NCI-H345 (cell line): Measurements from ENCODE around the gene ZNF639.
A peak's percentile ranks its signal among the peaks of the same experiment; 100 is the strongest.
"Not testable (repeated sequence)": the region's sequence is repeated elsewhere in the genome, so short reads cannot be mapped to it uniquely, and the experiment has no call there.

Experiments
- DNase-seq: peaks from one replicate; lab custom pipeline; 2025; lab: John Stamatoyannopoulos, UW

ZNF639 gene

GRCh38 chr3:179322286-179323196, at the start of gene ZNF639:
Gene ZNF639, plus strand, starts transcription at chr3:179323031. Its CDS starts 5,263 bp downstream, at chr3:179328294.
- DNase-seq = peak; percentile 94

- not testable (repeated sequence) for DNase-seq
Observed at GRCh38 chr3:179274434-179274833, 48.4 kb upstream of the ZNF639 start.

- no peak for DNase-seq
Observed at GRCh38 chr3:179276001-179276400, 46.8 kb upstream of the ZNF639 start.

- no peak for DNase-seq
Observed at GRCh38 chr3:179276743-179277142, 46.1 kb upstream of the ZNF639 start.

GRCh38 chr3:179278151-179278550, 44.7 kb upstream of the ZNF639 start:
- no peak for DNase-seq

- DNase-seq = no peak
Observed at GRCh38 chr3:179278932-179279693, 43.7 kb upstream of the ZNF639 start.

GRCh38 chr3:179279837-179280236, 43.0 kb upstream of the ZNF639 start:
- no peak for DNase-seq

- no peak for DNase-seq
Observed at GRCh38 chr3:179281825-179282224, 41.0 kb upstream of the ZNF639 start.

GRCh38 chr3:179286331-179286730, 36.5 kb upstream of the ZNF639 start:
- no peak for DNase-seq

GRCh38 chr3:179288845-179289244, 34.0 kb upstream of the ZNF639 start:
- no peak for DNase-seq

- DNase-seq = no peak
Observed at GRCh38 chr3:179289295-179289694, 33.5 kb upstream of the ZNF639 start.

- DNase-seq = no peak
Observed at GRCh38 chr3:179292450-179292849, 30.4 kb upstream of the ZNF639 start.

- DNase-seq = no peak
Observed at GRCh38 chr3:179297971-179298725, 24.7 kb upstream of the ZNF639 start.

GRCh38 chr3:179299316-179299715, 23.5 kb upstream of the ZNF639 start:
- DNase-seq = no peak

- DNase-seq = no peak
Observed at GRCh38 chr3:179299999-179300613, 22.7 kb upstream of the ZNF639 start.

GRCh38 chr3:179301645-179302044, 21.2 kb upstream of the ZNF639 start:
- DNase-seq = no peak

- no peak for DNase-seq
Observed at GRCh38 chr3:179302111-179302510, 20.7 kb upstream of the ZNF639 start.

- DNase-seq = no peak
Observed at GRCh38 chr3:179304605-179305004, 18.2 kb upstream of the ZNF639 start.

GRCh38 chr3:179307362-179307761, 15.5 kb upstream of the ZNF639 start:
- DNase-seq = not testable (repeated sequence)

GRCh38 chr3:179308001-179308400, 14.8 kb upstream of the ZNF639 start:
- DNase-seq = no peak

- DNase-seq = no peak
Observed at GRCh38 chr3:179309225-179310078, 13.4 kb upstream of the ZNF639 start.
